ENCODE data around the gene ISLR2. TPM values are rescaled to one million over a fixed set of nuclear protein-coding genes. Genes with fewer than 3 reads are reported as not detected.

Gene ISLR2
- total and polyA plus RNA-seq, 12 donors, result 1.2 to 8.7 (median 2.5) TPM

GRCh38 chr15:74121039-74121438 lies 9.3 kb upstream of the ISLR2 start:
- 22 to 24% methylated on average over 4 of the region's 4 CpGs for WGBS, 2 donors
- Histone ChIP-seq H3K36me3 (no peaks in the 10 kb centered on the region), H3K4me1 (no peaks in the 10 kb centered on the region), H3K9me3 (no peaks in the 10 kb centered on the region), H3K27ac (no peak overlapping the region), H3K27me3 (peaks cover 0 to 64% (median 40%) of the 10 kb centered on the region in 7 donors), H3K4me3 (no peak overlapping the region)
- no peak for ATAC-seq
- DNase-seq, result no peak
- no peak for TF ChIP-seq CTCF (IDR thresholded peaks at IDR 0.05)
- intact Hi-C loops (cut with DNase I), result loop anchor here in 2 of 10 donors (10.0 kb wide), 2 partner anchors 124 to 146 kb away; no protein-coding TSS in a partner anchor

- no peaks in the 10 kb centered on the region for H3K4me1 ChIP-seq
- H3K9me3 ChIP-seq, result no peaks in the 10 kb centered on the region
- DNase-seq (no peak), ATAC-seq (no peak)
- intact Hi-C loops (cut with DNase I), result loop anchor here in 2 of 10 donors (10.0 kb wide), 2 partner anchors 123 to 147 kb away; no protein-coding TSS in a partner anchor
- no peak for TF ChIP-seq CTCF (IDR thresholded peaks at IDR 0.05)
- H3K27me3 ChIP-seq, result peaks cover 0 to 69% (median 40%) of the 10 kb centered on the region in 7 donors
- 82 to 87% methylated on average over 6 of the region's 6 CpGs for WGBS, 2 donors
- H3K4me3 ChIP-seq, result no peak overlapping the region
- no peaks in the 10 kb centered on the region for H3K36me3 ChIP-seq
- no peak overlapping the region for H3K27ac ChIP-seq
These were observed 8.5 kb upstream of the ISLR2 start for GRCh38 chr15:74121858-74122257.

- H3K27me3 ChIP-seq, result peaks cover 0 to 69% (median 40%) of the 10 kb centered on the region in 7 donors
- DNase-seq (no peak), ATAC-seq (no peak)
- intact Hi-C loops (cut with DNase I), result loop anchor here in 2 of 10 donors (10.0 kb wide), 2 partner anchors 122 to 148 kb away; no protein-coding TSS in a partner anchor
- H3K4me1 ChIP-seq, result peaks cover 0 to 6% (median 4%) of the 10 kb centered on the region in 9 donors
- no peaks in the 10 kb centered on the region for H3K36me3 ChIP-seq
- H3K9me3 ChIP-seq, result no peaks in the 10 kb centered on the region
- TF ChIP-seq CTCF (IDR thresholded peaks at IDR 0.05), result no peak
- no peak overlapping the region for H3K27ac ChIP-seq
- 61 to 64% methylated on average over 5 of the region's 5 CpGs for WGBS, 2 donors
- H3K4me3 ChIP-seq, result no peak overlapping the region
These were observed 7.8 kb upstream of the ISLR2 start for GRCh38 chr15:74122403-74123130.

GRCh38 chr15:74123131-74123429 lies 7.3 kb upstream of the ISLR2 start:
- ATAC-seq, result no peak
- Histone ChIP-seq H3K4me3 (no peak overlapping the region), H3K27ac (no peak overlapping the region), H3K9me3 (no peaks in the 10 kb centered on the region), H3K36me3 (no peaks in the 10 kb centered on the region), H3K4me1 (peaks cover 0 to 11% (median 7%) of the 10 kb centered on the region in 9 donors), H3K27me3 (peaks cover 0 to 72% (median 44%) of the 10 kb centered on the region in 7 donors)
- 51 to 57% methylated on average over 4 of the region's 4 CpGs for WGBS, 2 donors
- TF ChIP-seq CTCF (IDR thresholded peaks at IDR 0.05), result no peak
- intact Hi-C loops (cut with DNase I), result loop anchor here in 2 of 10 donors (10.0 kb wide), 2 partner anchors 122 to 148 kb away; no protein-coding TSS in a partner anchor
- DNase-seq, result no peak

Data from heart right ventricle (tissue), 16 donors.